RWPE1 (cell line): ENCODE data around the gene SLC24A4.

Experiments
- CTCF ChIA-PET: fragments of 350-600 bp; sonication (Branson Sonifier 250); formaldehyde crosslinking; extraction: SDS; loops from one replicate; lab custom pipeline; 2021; lab: Yijun Ruan, JAX
- POLR2A ChIA-PET: fragments of 400-600 bp; formaldehyde crosslinking; extraction: SDS; loops from one replicate; lab custom pipeline; 2020; ENCODE audit warnings: antibody characterized with exemption; ENCODE audit not compliant: low non-redundant PET; lab: Yijun Ruan, JAX
- DNase-seq: peaks from one replicate; pipeline ENCODE4 v3.0.0; 2012; ENCODE audit warnings: low spot score
- H3K27ac ChIP-seq: fragments of 450-650 bp; 2 replicates; pipeline ENCODE4 v1.5.1; 2017
- CTCF ChIP-seq: fragments of 450-650 bp; conservative IDR thresholded peaks from 2 replicates; pipeline ENCODE4 v1.5.1; 2017; ENCODE audit warnings: low read depth, mild to moderate bottlenecking

SLC24A4 gene

GRCh38 chr14:92426237-92426636 is 103.3 kb downstream of the SLC24A4 start:
- H3K27ac ChIP-seq = no peak overlapping the region
- ChIA-PET CTCF (no interaction called here), POLR2A (no interaction called here)
- no peak for TF ChIP-seq CTCF
- DNase-seq = no peak

- POLR2A ChIA-PET = no interaction called here
- CTCF ChIA-PET = interaction anchor here (0.7 kb wide), 1 partner anchor 189 kb away, joined by 3 read pairs; no protein-coding TSS in a partner anchor
Observed at GRCh38 chr14:92427096-92427495, 104.1 kb downstream of the SLC24A4 start.

DNA sequence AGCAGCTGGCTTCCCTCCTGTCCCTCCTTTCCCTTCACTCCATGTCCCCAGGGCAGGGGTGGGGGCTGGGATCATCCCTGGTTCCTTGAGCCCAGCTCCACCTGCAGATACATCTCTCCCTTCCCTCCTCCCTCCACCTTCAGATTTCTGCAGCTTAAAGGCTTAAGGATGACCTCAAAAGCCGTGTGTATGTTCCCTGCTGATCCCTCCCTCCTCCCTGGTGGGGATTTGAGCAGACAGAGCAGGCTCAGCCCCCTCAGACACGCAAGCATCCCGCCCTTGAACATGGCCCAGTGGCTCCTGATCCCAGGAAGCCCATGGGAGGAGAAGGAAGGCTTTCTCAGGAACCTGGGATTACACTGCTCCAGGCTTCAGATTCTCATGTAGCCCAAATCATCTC is 107.7 kb downstream of the SLC24A4 start:
- no peak overlapping the region for H3K27ac ChIP-seq
- CTCF ChIA-PET = no interaction called here
- POLR2A ChIA-PET = no interaction called here
- no peak for DNase-seq
- TF ChIP-seq CTCF = no peak

More at GRCh38 chr14:92427096-92427495, 104.1 kb downstream of the SLC24A4 start:
- TF ChIP-seq CTCF = no peak
- no peak overlapping the region for H3K27ac ChIP-seq
- DNase-seq = no peak

DNA sequence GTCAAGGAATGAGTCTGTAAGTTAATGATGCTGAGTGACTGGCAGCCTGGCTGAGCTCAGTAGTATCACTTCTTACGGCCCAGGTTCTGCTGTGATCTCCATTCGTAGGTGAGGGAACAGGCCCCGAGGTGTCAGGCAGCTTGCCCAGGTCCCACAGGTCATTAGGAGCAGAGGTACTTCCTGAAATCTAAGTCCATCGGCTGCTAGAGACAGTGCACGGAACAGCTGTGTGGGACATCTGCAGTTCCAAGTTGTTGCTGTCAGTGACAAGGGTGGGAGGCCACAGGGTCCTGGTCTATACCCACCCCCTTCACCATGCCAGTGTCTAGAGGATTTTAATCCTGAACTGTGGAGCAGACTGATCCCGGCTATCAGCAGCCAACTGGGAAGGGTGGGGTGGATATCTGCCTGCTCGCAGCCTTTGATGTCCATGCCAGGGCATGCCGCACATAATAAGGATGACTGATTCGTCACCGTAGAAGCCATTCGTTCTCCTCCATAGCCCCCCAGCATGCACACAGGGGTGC is 108.3 kb downstream of the SLC24A4 start:
- no peak for TF ChIP-seq CTCF
- ChIA-PET POLR2A (no interaction called here), CTCF (no interaction called here)
- H3K27ac ChIP-seq = no peak overlapping the region
- no peak for DNase-seq

GRCh38 chr14:92433407-92433806 is 110.4 kb downstream of the SLC24A4 start:
- no peak overlapping the region for H3K27ac ChIP-seq
- CTCF ChIA-PET = no interaction called here
- no peak for DNase-seq
- POLR2A ChIA-PET = no interaction called here
- TF ChIP-seq CTCF = no peak

GRCh38 chr14:92435154-92435553 is 112.2 kb downstream of the SLC24A4 start:
- CTCF ChIA-PET = no interaction called here

More at GRCh38 chr14:92435154-92435553, 112.2 kb downstream of the SLC24A4 start:
- POLR2A ChIA-PET = no interaction called here
- TF ChIP-seq CTCF = no peak
- no peak for DNase-seq
- H3K27ac ChIP-seq = no peak overlapping the region
